ENCODE data around the gene RRP12.

Gene RRP12

GRCh38 chr10:97400665-97401454 is at the start of gene RRP12:
RRP12 (minus strand) TSS chr10:97401340; CDS start chr10:97401231, 109 bp downstream.
- DNase-seq (ENCODE audit: low spot score), result peak; percentile 95
- no peak for TF ChIP-seq CTCF (IDR thresholded peaks at IDR 0.05; ENCODE audit: extremely low read depth, missing control alignments)

GRCh38 chr10:97450828-97451227 is 49.7 kb upstream of the RRP12 start:
- TF ChIP-seq CTCF (IDR thresholded peaks at IDR 0.05; ENCODE audit: extremely low read depth, missing control alignments), result no peak
- DNase-seq (ENCODE audit: low spot score), result no peak

GRCh38 chr10:97445722-97446639 is 44.8 kb upstream of the RRP12 start, which contains the start of the genes EXOSC1 and ZDHHC16:
EXOSC1 (minus strand) TSS chr10:97446006; CDS start chr10:97445985, 21 bp downstream.
ZDHHC16 (plus strand) TSS chr10:97446175; CDS start chr10:97451676, 5,501 bp downstream.
- peak; percentile 98 for DNase-seq (ENCODE audit: low spot score)
- TF ChIP-seq CTCF (IDR thresholded peaks at IDR 0.05; ENCODE audit: extremely low read depth, missing control alignments), result no peak

GRCh38 chr10:97445357-97445721 is 44.2 kb upstream of the RRP12 start:
- no peak for DNase-seq (ENCODE audit: low spot score)
- TF ChIP-seq CTCF (IDR thresholded peaks at IDR 0.05; ENCODE audit: extremely low read depth, missing control alignments), result no peak

- no peak for TF ChIP-seq CTCF (IDR thresholded peaks at IDR 0.05; ENCODE audit: extremely low read depth, missing control alignments)
- no peak for DNase-seq (ENCODE audit: low spot score)
These were observed 43.1 kb upstream of the RRP12 start for GRCh38 chr10:97444212-97444611.

- no peak for DNase-seq (ENCODE audit: low spot score)
- TF ChIP-seq CTCF (IDR thresholded peaks at IDR 0.05; ENCODE audit: extremely low read depth, missing control alignments), result no peak
These were observed 41.1 kb upstream of the RRP12 start for GRCh38 chr10:97442277-97442676.

GRCh38 chr10:97435211-97435610 is 34.1 kb upstream of the RRP12 start:
- no peak for TF ChIP-seq CTCF (IDR thresholded peaks at IDR 0.05; ENCODE audit: extremely low read depth, missing control alignments)
- no peak for DNase-seq (ENCODE audit: low spot score)
